Measurements from ENCODE around the gene TRAF2.

Gene TRAF2

DNA sequence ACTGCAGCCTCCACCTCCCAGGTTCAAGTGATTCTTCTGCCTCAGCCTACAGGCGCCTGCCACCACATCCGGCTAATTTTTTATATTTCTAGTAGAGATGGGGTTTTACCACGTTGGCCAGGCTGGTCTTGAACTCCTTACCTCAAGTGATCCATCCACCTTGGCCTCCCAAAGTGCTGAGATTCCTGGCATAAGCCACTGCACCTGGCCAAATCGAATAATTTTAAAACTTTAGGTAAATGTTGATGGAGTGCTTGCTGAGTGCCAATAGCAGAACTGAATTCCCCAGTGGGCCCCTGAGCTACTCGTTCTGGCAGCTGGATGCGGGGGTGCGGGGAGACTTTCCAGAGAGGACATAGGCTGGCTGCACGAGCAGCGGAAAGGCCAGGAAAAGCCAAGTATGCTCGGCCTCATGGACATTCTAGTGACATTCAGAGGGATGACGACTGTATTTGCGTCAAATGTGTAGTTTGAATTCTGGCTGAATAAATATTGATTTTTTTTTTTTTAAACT is 16.8 kb downstream of the TRAF2 start:
- Histone ChIP-seq H3K9me3 (ENCODE audit: severe bottlenecking) (no peaks in the 10 kb centered on the region), H3K27ac (ENCODE audit: poor library complexity, severe bottlenecking) (no peak overlapping the region), H3K27me3 (ENCODE audit: insufficient read depth, poor library complexity, severe bottlenecking) (no peaks in the 10 kb centered on the region), H3K36me3 (ENCODE audit: low read depth) (peaks cover 88% of the 10 kb centered on the region), H3K4me3 (ENCODE audit: severe bottlenecking) (no peak overlapping the region), H3K4me1 (ENCODE audit: insufficient read depth, poor library complexity, severe bottlenecking) (peaks cover 22% of the 10 kb centered on the region)
- DNase-seq (ENCODE audit: low spot score), result no peak
- TF ChIP-seq, protein P1, sequence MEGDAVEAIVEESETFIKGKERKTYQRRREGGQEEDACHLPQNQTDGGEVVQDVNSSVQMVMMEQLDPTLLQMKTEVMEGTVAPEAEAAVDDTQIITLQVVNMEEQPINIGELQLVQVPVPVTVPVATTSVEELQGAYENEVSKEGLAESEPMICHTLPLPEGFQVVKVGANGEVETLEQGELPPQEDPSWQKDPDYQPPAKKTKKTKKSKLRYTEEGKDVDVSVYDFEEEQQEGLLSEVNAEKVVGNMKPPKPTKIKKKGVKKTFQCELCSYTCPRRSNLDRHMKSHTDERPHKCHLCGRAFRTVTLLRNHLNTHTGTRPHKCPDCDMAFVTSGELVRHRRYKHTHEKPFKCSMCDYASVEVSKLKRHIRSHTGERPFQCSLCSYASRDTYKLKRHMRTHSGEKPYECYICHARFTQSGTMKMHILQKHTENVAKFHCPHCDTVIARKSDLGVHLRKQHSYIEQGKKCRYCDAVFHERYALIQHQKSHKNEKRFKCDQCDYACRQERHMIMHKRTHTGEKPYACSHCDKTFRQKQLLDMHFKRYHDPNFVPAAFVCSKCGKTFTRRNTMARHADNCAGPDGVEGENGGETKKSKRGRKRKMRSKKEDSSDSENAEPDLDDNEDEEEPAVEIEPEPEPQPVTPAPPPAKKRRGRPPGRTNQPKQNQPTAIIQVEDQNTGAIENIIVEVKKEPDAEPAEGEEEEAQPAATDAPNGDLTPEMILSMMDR (IDR thresholded peaks at IDR 0.05; ENCODE audit: poor library complexity, severe bottlenecking), result no peak
- no peak for ATAC-seq (ENCODE audit: low read depth)

DNA sequence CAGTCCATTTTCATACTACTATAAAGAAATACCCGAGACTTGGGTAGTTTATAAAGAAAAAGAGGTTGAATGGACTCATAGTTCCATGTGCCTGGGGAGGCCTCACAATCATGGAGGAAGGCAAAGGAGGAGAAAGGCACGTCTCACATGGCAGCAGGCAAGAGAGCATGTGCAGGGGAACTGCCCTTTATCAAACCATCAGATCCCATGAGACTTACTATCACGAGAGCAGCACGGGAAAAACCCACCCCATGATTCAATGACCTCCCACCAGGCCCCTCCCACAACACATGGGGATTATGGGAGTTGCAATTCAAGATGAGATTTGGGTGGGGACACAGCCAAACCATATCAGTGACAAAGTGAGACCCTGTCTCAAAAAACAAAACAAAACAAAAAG is 19.9 kb downstream of the TRAF2 start:
- Histone ChIP-seq H3K4me3 (ENCODE audit: severe bottlenecking) (no peak overlapping the region), H3K9me3 (ENCODE audit: severe bottlenecking) (no peaks in the 10 kb centered on the region), H3K4me1 (ENCODE audit: insufficient read depth, poor library complexity, severe bottlenecking) (peaks cover 14% of the 10 kb centered on the region), H3K27ac (ENCODE audit: poor library complexity, severe bottlenecking) (no peak overlapping the region), H3K27me3 (ENCODE audit: insufficient read depth, poor library complexity, severe bottlenecking) (no peaks in the 10 kb centered on the region), H3K36me3 (ENCODE audit: low read depth) (peaks cover 77% of the 10 kb centered on the region)
- TF ChIP-seq, protein P1 (IDR thresholded peaks at IDR 0.05; ENCODE audit: poor library complexity, severe bottlenecking), result no peak
- no peak for ATAC-seq (ENCODE audit: low read depth)
- DNase-seq (ENCODE audit: low spot score), result no peak

DNA sequence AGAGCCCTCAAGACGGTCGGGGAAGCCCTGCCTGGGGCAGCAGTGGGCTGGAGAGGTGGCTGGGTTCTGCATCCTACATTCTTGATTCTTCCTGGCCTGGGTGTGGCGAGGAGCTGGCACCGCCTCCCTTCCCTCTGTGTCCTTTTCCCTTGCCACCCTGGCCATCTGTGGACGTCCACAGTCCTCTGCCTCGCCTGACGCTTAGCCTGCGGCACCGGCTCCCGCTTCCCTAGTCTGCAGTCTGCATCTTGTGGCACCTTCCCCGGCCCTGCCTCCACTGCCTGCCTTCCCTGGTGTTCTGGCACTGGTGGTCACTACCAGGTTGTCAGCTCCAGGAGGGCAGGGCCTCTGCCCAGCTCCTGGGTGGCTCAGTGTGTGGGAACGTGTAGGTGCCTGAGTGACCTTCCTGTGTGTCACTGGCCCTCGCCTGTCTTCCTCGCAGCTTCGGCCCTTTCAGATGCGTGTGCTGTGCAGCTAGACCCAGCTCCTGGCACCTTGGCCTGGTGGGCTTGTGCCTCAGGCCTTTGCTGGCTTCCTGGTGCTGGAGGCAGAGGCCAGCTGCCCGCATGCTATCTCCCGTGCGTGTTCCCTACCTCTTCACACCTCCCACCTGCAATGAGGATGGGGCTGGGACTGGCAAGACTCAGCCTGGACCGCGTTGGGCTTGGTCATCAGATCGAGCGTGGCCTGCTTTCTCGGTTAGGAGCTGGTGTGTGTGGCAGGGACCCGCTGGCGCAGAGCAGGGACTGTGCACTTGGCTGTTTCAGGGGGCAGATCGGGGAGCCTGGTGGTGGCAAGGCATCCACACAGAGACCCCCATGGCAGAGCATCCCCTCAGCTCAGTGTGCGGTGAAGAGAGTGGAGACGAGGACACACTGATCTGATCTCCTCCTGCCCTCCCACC is 20.9 kb downstream of the TRAF2 start:
- H3K4me1 ChIP-seq (ENCODE audit: insufficient read depth, poor library complexity, severe bottlenecking), result peaks cover 4% of the 10 kb centered on the region
- no peaks in the 10 kb centered on the region for H3K9me3 ChIP-seq (ENCODE audit: severe bottlenecking)
- no peak overlapping the region for H3K27ac ChIP-seq (ENCODE audit: poor library complexity, severe bottlenecking)
- no peak overlapping the region for H3K4me3 ChIP-seq (ENCODE audit: severe bottlenecking)
- peaks cover 74% of the 10 kb centered on the region for H3K36me3 ChIP-seq (ENCODE audit: low read depth)
- no peak for ATAC-seq (ENCODE audit: low read depth)
- no peaks in the 10 kb centered on the region for H3K27me3 ChIP-seq (ENCODE audit: insufficient read depth, poor library complexity, severe bottlenecking)
- TF ChIP-seq, protein P1 (IDR thresholded peaks at IDR 0.05; ENCODE audit: poor library complexity, severe bottlenecking), result no peak
- DNase-seq (ENCODE audit: low spot score), result no peak

DNA sequence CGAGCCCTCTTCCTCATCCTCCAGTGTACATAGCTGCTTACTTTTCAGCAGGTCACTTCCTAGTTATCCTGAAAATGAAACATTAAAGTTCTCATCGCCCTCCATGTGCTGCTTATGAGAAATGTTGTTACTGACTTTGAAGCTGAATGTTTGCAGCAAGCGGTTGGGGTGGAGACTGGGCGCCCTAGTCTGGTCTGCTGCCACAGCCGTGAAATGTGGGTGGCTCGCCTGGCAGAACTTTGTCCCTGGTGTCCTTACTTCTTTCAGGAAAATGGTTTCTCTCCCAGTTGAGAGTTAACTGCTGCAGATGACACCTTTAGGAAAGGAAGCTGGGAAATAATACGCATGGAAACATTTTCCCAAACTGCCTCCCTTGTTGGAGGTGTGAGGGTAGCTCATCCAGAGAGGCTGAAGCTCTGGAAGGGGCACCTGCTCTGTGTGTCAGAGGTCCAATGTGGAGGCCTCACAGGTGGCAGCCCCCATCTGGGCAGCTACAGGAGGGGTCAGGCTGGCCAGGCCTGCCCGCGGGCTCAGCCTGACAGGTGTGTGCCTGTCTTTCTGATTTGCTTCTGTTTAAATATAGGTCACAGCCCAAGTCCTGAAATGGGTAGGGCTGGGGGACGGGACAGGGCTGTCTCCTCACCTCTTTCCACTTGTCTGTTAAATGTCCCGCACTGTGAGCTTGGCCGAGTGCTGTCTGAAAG is 24.0 kb downstream of the TRAF2 start:
- no peaks in the 10 kb centered on the region for H3K27me3 ChIP-seq (ENCODE audit: insufficient read depth, poor library complexity, severe bottlenecking)
- H3K36me3 ChIP-seq (ENCODE audit: low read depth), result peaks cover 64% of the 10 kb centered on the region
- H3K9me3 ChIP-seq (ENCODE audit: severe bottlenecking), result no peaks in the 10 kb centered on the region
- no peaks in the 10 kb centered on the region for H3K4me1 ChIP-seq (ENCODE audit: insufficient read depth, poor library complexity, severe bottlenecking)
- ATAC-seq (ENCODE audit: low read depth) (no peak), DNase-seq (ENCODE audit: low spot score) (no peak)
- no peak overlapping the region for H3K4me3 ChIP-seq (ENCODE audit: severe bottlenecking)
- no peak overlapping the region for H3K27ac ChIP-seq (ENCODE audit: poor library complexity, severe bottlenecking)
- TF ChIP-seq, protein P1 (IDR thresholded peaks at IDR 0.05; ENCODE audit: poor library complexity, severe bottlenecking), result no peak

Measured in RWPE2 (cell line).